Bone marrow (tissue), 2 donors: ENCODE data around the gene STAT5A.
"Not testable (repeated sequence)": the region's sequence is repeated elsewhere in the genome, so short reads cannot be mapped to it uniquely, and the experiment has no call there.

ENCODE experiments used
- DNase-seq, 2 donors: peaks; one replicate each; lab custom pipeline; 2025; lab: John Stamatoyannopoulos, UW

Gene STAT5A

GRCh38 chr17:42333053-42333452 is 44.8 kb downstream of the STAT5A start:
- DNase-seq, result no peak

DNA sequence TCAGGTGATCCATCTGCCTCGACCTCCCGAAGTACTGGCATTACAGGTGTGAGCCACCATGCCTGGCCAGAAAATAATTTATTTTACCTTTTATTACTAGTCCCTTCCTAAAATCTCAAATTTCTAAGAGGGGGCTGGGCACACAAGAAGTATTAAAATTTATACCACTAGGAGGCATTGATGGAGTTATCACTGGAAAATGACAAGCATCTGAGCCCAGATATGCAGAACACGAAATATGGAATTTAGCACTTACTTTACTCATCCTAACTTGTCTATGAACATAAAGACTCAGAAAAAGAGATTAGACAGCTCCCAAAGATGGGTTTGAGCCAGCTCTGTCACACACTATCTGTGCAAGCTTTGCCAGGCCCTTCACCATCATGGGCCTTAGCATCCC is 46.4 kb downstream of the STAT5A start:
- DNase-seq, result peak in 1 of 2 donors; percentile 2

GRCh38 chr17:42337442-42337841 is 49.1 kb downstream of the STAT5A start:
- no peak for DNase-seq

DNA sequence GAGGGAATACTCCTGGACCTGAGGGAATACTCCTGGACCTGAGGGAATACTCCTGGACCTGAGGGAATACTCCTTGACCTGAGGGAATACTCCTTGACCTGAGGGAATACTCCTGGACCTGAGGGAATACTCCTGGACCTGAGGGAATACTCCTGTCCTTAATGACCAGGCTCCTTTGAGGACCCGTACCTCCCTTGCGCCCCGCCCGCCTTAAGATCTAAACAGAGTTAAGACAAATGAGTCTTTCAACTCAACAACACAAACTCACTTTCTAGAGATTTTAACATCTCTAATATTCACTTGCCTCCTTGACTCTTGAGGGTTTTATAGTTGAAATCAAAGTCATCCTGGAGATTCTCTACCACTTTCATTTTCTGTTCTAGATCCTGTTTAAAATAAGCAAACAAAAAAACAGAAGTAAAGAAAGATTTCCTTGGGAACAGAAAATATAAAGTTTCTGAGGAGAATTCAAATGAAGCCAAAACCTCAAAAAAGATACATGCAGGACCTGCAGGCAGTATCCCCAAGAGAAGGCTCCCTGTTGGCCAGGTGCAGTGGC is 50.2 kb downstream of the STAT5A start:
- DNase-seq, result peak in 1 of 2 donors; percentile 35

GRCh38 chr17:42339221-42339620 is 50.9 kb downstream of the STAT5A start:
- DNase-seq, result no peak

GRCh38 chr17:42340691-42341127 is 52.4 kb downstream of the STAT5A start:
- DNase-seq, result no peak

- DNase-seq, result no peak
Measured at GRCh38 chr17:42341568-42341967, 53.3 kb downstream of the STAT5A start.

- DNase-seq, result no peak
Measured at GRCh38 chr17:42342242-42343008, 54.1 kb downstream of the STAT5A start.

DNA sequence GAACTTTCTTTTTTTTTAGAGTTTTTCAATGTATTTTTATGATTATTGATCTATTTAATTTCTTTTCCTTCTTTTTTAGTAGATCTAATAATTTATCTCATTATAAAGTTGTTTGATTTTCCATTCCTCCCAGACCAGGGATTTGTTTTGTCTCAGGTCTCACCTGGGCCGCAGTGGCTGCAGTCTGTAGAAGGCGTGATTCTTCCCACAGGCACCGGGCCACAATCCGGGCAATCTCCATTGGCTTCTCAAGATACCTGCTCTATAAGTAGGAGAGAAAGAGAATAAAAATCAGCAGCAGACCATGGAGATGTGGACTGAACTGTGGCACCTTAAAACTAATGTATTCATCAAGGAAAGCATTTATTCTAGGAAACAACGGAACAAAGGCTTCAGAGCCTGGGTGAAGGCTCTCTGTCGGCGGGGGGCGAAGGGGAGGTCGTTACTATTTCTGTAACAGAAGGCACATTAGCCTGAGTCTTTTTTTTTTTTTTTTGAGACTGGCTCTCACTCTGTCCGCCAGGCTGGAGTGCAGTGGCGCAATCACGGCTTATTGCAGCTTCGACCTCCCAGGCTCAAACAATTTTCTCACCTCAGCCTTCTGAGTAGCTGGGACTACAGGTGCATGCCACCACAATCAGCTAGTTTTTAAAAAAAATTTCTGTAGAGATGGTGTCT is 57.2 kb downstream of the STAT5A start:
- no peak for DNase-seq

- no peak for DNase-seq
Measured at GRCh38 chr17:42346481-42346880, 58.2 kb downstream of the STAT5A start.

DNA sequence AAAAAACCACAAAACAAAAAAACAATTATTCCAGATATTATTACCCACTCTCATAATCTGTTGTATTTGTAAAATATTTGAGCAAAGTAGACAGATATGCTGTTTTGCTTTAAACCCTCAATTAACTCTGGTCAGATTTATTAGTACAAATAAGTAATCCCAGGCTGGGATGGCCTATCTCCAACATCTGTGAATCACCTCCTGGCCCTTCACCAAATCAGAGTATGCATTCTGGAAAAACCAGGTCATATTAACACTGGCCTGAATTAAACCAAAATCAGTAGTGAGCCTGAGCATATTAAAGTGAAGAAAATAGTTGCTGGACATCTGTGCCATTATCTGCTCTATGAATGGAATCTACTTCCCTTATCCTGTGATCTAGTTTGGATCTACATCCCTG is 58.9 kb downstream of the STAT5A start:
- DNase-seq, result no peak

DNA sequence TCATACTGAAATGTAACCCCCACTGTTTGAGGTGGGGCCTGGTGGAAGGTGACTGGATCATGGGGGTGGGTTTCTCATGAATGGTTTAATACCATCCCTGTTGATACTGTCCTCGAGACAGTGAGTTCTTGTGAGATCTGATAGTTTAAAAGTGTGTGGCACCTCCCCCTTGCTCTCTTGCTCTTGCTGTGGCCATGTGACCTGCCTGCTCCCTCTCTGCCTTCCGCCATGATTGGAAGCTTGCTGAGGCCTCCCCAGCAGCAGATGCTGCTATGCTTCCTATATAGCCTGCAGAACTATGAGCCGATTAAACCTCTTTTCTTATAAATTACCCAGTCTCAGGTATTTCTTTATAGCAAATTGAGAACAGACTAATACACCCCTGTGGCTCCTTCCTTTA is 59.3 kb downstream of the STAT5A start:
- no peak for DNase-seq

DNA sequence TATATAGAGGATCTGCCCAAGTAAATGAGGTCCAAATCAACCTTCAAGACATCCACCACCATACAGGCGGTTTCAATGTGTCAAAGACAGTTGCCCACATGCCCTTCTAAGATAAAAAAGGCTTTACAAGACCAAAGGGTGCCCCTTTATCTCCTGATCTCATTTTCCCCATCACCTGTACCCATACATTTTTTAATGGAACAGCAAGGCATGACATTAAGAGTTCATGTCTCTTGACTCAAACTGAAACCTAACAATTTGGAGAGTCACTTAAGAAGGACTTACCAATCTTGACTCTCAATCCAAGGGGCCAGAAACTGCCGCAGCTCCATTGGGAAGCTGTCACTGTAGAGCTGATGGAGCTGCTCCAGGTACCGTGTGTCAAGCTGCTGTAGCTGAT is 59.8 kb downstream of the STAT5A start:
- DNase-seq, result no peak

GRCh38 chr17:42354956-42355843 is 66.9 kb downstream of the STAT5A start:
- no peak for DNase-seq

GRCh38 chr17:42358434-42358833 is 70.1 kb downstream of the STAT5A start:
- no peak for DNase-seq

- DNase-seq, result no peak
Measured at GRCh38 chr17:42359133-42359532, 70.8 kb downstream of the STAT5A start.

GRCh38 chr17:42360388-42360787 is 72.1 kb downstream of the STAT5A start:
- DNase-seq, result not testable (repeated sequence)
